GM13977 (cell line): ENCODE results near the gene ACIN1.

Source experiments
- DNase-seq: peaks from one replicate; pipeline ENCODE4 v3.0.0; 2012; ENCODE audit warnings: low spot score
- in situ Hi-C: fragments of 300-500 bp; cut with MboI; formaldehyde crosslinking; loops from one replicate; pipeline ENCODE4 v1.12.0; 2022; ENCODE audit warnings: low sequenced_read_pairs, low pct_unique_long_range_greater_than_20kb, mixed read lengths, inconsistent platforms; ENCODE audit not compliant: unreplicated experiment
- TF ChIP-seq, protein P1 (sequence below): IDR thresholded peaks from 2 replicates; pipeline ENCODE4 v1.5.1; 2012; ENCODE audit warnings: mild to moderate bottlenecking, control low read depth; ENCODE audit not compliant: insufficient read depth; ENCODE audit errors: extremely low read depth, missing control alignments

ACIN1 gene

GRCh38 chr14:23101213-23101970 lies 6.5 kb upstream of the ACIN1 start:
- TF ChIP-seq, protein P1, sequence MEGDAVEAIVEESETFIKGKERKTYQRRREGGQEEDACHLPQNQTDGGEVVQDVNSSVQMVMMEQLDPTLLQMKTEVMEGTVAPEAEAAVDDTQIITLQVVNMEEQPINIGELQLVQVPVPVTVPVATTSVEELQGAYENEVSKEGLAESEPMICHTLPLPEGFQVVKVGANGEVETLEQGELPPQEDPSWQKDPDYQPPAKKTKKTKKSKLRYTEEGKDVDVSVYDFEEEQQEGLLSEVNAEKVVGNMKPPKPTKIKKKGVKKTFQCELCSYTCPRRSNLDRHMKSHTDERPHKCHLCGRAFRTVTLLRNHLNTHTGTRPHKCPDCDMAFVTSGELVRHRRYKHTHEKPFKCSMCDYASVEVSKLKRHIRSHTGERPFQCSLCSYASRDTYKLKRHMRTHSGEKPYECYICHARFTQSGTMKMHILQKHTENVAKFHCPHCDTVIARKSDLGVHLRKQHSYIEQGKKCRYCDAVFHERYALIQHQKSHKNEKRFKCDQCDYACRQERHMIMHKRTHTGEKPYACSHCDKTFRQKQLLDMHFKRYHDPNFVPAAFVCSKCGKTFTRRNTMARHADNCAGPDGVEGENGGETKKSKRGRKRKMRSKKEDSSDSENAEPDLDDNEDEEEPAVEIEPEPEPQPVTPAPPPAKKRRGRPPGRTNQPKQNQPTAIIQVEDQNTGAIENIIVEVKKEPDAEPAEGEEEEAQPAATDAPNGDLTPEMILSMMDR = no peak
- in situ Hi-C loops = no loop called here
- no peak for DNase-seq

DNA sequence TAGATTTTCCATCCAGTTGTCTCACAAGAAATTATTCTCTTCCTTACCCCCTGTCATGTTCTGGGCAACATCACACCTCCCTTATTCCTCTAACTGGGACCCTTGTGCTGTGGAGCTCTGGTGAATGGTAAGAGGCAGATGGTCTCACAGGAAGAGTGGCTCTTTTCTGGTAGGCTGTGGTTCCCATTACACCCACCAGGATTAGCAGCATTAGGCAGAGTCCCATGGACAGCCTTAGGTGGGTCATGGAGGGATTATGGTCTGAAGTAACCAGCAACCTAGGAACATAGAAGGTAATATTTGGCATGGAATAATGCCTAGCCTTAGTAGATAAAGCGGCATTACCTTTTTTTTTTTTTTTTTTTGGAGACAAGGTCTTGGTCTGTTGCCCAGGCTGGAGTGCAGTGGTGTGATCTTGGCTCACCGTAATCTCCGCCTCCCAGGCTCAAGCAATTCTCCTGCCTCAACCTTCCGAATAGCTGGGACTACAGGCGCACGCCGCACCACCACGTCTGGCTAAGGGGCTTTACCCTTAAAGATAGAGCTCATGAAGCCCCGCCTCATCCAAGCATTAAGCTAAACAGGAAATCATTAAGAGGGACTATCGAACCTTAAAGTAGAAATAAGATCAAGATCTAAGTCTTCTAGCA lies 4.4 kb upstream of the ACIN1 start:
- TF ChIP-seq, protein P1 = no peak
- no peak for DNase-seq
- in situ Hi-C loops = no loop called here

DNA sequence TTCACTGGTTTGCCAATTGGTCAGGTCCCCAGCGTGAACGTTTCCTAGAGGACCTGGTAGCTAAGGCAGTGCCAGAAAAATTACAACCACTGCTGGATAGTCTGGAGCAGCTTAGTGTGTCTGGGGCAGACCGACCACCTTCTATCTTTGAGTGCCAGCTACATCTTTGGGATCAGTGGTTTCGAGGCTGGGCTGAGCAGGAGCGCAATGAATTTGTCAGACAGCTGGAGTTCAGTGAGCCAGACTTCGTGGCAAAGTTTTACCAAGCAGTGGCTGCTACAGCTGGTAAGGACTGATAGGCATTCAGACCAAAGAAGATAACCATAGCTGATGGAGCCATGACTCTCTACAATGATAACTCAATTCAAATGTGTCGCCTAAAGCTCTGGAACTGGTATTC lies 2.9 kb upstream of the ACIN1 start:
- in situ Hi-C loops = no loop called here
- TF ChIP-seq, protein P1 = no peak
- no peak for DNase-seq

DNA sequence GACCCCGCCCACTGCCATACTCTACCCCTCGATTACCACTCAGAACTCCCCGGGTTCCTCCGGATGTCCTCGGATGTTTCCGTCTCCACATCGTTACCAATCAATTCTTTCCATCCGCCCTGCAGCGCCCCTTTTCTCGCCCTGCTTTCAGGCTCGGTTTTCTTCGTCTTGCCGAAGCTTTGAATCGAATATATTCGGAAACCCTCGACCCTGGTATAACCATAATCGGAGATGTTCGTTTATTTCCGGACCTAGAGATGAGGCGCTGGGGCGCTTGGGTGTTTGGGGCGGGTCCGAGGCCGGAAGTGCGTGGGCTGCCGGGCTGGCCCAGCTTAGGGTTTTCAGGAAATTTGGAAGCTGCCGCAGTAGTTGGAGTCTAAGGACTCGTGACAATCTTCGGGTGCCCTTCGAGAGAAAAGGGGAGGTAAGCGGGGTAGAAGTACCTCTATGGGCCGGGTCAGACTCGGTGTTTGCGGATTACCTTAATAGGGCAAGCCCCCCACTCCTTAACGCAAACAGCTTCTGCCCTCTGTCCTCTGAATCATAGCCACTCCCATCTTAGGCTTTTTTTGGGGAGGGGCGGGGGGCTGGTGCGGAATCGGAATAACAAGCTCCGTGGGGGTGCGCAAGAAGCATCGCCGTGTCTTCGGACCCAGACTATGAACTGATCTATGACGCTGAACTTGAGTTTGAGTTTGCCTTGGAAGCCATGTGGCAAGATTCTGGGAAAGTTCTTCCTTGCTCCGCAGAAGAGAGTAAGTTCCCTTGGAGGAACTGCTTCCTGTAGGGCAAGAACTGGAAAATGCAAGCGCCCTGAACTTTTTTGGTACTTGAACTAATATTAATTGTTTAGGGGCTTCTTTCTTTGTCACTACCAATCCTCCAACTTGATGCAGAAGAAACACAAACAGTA lies 516 bp upstream of the ACIN1 start, which contains the start of gene C14orf119:
C14orf119 (plus strand) TSS at position 310 of the 913 bp plus-strand sequence. CDS start 2,154 bp downstream, outside the sequence.
- TF ChIP-seq, protein P1 = no peak
- in situ Hi-C loops = no loop called here
- DNase-seq = peak; percentile 99

- DNase-seq = no peak
- in situ Hi-C loops = no loop called here
- TF ChIP-seq, protein P1 = peak; percentile 41
These were observed 808 bp downstream of the ACIN1 start for GRCh38 chr14:23093991-23094665.

DNA sequence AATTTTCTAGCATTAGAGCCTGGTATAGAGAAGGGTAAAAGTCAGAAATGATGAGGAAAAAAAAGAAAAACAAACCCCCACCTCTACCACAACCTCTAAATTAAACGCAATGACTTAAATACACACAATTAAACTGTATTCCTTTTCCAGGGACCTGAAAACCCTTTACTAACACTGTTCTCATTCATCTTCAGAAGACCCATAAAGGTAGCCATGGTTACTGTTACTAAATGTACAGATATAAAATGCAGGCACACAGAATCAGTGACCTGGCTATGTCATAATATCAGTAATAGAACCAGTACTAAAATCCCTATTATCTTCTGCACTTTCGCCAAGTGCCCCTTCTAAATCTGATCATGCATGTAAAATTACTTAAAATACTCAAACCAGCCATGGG lies 1.4 kb downstream of the ACIN1 start:
- DNase-seq = no peak
- TF ChIP-seq, protein P1 = no peak
- in situ Hi-C loops = no loop called here
